ENCODE measurements around the gene SUDS3.

GRCh38 chr12:118350908-118351559, 25.3 kb upstream of the SUDS3 start:
- TF ChIP-seq CTCF (IDR thresholded peaks at IDR 0.05; ENCODE audit: poor library complexity, severe bottlenecking): no peak
- no peak for TF ChIP-seq EP300 (conservative IDR thresholded peaks at IDR 0.05; ENCODE audit: poor library complexity, severe bottlenecking)

All from neural cell (in vitro differentiated cells).